GM19372 (cell line): Measurements from ENCODE around the gene WDFY4.

ENCODE experiments used
- ATAC-seq: cut with Tn5 transposase; IDR thresholded peaks from one replicate; pipeline ENCODE4 v1.9.1; 2021; ENCODE audit warnings: mild to moderate bottlenecking, low read depth, moderate library complexity; ENCODE audit not compliant: unreplicated experiment

The WDFY4 gene

DNA sequence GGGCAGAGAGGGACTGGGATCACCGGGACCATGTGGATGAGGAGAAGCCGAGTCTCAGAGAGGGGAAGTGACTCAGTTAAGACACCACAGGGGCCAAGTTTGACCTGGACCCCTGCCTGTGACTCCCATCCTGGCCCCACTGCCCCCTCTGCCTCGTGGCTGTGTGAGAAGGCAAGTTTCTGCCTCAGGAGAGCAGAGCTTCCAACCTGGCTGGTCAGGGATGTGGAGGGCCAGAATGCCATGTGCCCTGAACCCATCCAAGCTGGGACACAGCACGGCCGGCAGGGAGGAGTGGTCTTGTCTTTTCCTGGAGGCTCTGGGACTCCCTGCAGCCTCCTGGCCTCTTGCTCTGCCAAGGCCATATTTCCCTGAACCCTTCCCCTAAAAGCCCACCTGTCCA lies 19.5 kb downstream of the WDFY4 start:
- ATAC-seq: no peak

DNA sequence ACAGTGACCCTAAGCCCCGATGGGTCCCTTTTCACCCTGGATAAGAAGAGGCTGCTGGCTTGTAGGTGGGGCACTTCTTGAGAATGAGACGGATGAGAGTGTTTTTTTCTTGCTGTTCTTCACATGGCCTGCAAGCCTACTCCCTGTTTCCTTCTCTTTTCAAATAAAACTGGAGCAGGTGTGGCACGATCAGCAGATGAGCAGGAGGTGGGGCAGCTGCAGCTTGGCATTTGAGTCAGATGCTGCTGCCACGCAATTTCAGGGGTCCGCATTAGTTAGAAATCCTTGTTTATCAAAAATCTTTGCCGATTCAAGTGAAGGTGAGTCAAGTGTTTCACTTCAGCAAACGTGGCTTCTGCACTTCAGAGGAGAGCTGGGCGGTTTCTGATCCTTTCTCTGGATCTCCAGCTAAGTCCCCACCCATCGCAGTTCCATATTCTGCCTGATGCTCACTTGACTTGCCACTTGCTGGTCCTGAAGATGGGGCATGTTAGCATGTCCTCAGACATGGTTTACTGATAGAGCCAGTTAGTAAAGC lies 20.8 kb downstream of the WDFY4 start:
- no peak for ATAC-seq

DNA sequence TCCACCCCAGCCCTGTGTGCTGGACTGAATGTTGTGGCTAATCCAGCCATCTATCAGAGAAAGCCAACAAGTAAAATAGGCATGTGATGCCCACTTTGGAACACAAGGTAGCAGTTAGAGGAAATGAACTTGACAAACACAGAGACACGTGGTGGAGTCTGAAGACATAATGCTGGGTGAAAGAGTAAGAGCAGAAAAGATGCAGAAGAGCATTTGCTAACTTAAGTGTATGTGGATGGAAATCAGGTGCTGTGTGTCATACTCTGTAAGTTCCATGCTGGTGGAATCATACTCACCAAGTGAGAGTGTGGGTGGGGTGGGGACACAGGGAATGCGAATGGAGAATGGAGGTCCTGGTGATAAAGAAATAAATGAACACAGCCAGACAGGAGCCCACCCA lies 22.8 kb downstream of the WDFY4 start:
- ATAC-seq: no peak

DNA sequence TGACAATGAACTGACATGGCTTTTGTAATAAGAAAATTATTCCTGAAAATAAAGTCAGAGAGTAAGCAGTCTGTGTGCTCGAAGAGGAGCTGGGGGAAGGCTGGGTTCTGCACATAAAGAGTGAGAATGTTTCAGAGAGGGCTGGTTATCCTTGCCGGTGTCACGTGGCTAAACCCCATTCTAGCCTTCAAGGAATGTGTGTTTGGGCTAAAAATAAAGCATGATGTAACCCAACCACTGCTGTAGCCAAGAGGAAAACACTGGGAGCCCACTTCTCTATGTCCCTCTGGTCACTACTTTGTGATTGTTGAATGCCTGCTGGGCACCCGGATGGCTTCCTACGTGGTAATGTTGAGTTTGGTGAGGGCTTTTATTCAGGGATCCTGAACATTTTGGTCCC lies 23.5 kb downstream of the WDFY4 start:
- no peak for ATAC-seq

DNA sequence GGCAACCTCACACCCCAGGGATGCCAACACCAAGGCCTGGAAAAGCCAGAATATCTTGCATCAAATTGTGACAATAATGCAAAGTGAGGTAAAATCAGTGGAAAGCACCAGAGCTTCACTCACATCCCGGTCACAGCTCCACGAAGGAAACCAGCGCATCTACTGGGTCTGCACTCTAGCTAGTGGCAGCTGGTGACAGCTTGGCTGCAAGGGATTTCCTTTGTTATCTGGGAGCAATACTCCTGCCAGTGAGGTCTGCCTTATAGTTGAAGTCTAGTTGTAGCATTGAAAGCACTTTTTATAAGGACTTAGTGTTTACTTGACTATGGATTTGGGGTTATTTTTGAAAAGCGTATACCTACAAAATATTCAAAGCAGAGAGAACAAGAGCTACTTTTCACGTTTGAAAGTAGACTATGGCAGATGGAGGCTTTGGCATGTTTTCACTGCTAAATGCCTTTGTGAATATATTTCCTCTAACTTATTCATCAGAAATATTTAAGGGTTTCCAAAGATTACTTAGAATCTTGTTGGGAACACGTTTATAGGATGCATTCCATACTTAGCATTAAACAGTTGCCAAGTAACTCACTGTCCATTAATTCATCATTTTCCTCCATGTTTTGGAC lies 26.1 kb downstream of the WDFY4 start:
- no peak for ATAC-seq

DNA sequence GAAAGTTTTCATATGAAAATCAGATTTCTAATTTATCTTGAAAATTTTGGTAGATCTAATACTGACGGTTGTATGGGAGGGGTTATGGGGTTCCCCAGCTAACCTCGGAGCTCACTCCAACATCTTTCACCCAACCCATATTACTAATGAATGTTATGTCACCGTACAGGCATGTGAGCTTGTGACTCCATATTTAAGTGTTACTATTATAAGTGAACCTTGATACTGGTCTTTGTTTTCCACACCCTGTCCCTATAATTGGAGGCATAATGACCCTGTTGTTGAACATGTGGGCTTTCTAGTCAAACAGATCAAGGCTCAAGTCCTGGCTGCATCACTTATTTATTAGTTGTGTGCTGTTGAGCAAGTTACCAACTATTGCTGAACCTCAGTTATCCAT lies 27.2 kb downstream of the WDFY4 start:
- no peak for ATAC-seq

DNA sequence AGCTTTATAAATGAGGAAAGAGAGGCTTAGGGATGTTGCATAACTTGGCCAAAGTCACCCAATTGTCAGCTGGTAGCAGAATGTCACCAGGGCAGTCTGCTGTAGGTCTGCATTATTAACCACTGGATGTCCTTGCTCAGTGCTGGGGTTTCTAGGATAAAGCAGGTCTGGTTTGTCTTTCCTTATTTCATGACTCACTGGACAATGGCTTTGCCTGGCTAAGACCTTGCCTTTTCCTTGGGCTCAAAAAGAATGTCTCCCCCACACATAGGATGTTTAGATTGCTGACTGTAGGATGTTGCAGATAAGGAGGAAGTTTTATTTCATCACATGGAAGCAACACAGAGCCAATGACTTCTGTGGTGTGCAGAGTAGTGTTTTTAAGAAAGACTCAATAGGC lies 29.4 kb downstream of the WDFY4 start:
- ATAC-seq: no peak

DNA sequence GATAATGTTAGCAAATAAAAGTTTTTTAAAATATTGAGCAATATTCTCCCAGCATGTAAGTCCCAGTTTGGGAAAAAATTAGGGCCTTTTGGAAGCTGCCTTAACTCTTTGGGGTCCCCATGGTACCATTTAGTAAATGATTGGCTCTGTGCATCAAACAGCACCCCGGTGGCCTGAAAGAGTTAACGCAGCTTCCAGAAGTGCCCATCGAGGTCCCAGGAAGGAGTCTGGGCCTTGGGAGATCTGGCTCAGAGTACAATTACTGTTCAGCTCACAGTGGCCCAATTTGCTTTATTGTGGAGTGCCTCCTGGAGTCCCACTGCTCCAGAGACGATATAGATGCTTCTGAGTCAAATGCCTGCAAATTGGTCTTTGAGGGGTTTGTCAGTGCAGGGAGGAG lies 31.7 kb downstream of the WDFY4 start:
- ATAC-seq: no peak

DNA sequence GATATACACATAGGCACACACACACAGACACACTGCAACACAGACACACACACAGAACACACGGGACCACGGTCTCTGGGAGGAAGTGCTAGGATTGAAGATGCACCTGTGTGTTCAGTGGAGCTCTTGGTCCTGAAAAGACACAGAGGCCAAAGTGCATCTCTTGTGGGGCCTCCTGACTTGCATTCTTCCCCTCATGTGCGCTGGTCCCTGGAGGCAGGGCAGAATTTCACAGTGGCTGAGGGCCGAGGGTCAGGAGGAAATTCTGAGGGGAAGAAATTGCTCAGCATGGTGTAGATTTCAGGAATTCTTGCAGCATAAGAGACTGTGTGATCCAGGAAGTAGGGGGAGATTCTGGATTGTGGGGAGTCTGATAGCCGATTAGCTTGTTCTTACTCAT lies 35.9 kb downstream of the WDFY4 start:
- ATAC-seq: no peak

DNA sequence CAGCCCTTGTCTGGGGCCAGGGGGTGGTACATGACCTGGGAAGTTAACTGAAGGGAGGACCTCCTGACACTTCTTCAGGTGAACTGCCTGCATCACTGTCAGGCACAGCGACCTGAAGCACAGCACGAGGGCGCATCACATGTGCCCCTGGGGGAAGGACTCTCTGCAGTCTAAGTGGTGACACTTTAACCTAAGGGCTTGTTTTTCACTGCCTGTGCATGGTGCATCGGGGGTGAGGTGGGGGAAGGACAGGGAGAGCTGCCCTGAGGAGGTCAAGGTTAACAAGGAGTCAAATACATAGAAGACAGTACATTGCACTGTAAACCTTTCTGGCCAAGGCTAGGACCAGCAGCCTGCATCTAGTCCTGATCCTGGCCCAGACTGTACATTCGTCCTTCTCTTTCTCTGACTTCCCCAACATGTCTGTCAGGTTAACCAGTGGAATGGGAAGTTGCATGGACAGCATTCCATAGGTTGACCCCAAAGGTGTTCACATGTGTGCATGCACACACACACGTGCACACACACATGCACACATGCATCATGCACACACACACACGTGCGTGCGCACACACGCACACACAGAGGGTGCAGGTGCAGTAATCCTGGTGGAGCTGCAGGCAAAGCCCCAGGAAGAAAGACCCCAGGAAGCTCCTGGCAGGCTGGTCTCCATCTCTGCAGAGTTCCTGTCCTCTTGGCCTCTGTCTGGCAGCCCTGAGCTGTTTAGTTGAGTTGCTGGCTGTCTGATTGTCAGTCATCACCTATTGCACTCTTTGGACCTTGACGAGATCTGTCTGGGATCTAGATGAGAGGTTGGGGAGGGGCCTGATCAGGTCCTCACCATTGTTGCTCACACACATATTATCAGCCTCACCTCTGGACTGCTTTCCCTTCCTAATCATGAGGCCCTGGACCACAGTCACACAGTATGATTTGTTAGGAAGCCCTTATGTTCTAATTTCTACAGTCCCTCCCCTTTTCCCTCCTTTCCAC lies 37.8 kb downstream of the WDFY4 start:
- no peak for ATAC-seq

DNA sequence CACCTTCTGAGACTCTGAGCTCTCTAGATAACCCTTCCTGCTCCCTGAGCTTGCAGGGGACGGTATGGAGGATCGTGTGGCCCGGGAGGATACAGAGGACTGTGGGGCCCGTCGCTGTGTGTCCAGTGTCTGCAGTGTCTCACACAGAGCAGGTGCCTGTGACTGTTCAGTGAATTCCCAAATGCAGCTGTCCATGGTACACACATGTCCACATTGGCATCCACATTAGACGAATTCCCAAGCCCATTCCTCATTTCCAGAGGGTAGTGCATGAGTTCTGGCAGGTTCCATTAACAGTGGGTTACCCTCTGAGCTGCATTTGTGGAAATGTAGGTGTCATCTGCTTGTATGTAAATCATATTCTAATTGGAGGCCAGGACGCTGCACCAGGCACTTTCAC lies 39.5 kb downstream of the WDFY4 start:
- ATAC-seq: no peak

DNA sequence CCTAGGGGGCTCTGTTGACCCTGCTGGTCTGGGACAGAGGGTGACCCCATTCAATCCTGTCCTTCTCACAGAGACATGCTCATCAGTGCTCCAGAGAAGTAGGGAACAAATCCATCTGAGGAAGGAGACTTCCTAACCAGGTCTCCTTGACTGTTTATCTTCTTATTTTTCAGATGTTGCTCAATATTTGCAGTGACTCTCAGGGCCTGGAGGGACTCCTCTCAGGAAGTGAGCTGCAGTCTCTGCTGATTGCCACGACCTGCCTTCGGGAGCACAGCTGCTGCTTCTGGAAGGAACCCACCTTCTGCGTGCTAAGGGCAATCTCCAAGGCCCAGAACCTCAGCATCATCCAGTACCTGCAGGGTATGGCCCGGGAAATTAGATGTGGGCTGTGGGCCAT lies 41.0 kb downstream of the WDFY4 start:
- ATAC-seq: no peak

DNA sequence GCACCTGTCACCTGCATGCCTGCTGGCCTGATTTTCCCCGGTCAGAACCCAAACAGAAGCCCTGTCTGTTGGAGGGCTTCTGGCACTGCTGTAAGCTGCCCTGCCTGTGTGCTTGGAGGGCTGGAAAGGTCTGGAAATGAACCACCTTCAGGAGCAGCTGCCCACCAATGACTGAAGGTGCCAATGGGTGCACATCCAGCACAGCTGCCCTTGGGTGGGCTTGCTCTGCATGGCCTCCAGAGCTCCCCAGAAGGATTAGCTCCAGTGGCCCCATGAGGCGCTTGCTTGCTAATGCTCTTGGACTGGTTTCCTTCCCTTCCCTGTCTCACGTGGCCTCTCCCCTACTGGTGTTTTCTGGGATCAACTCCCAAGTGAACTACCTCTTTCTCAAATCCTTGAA lies 43.2 kb downstream of the WDFY4 start:
- ATAC-seq: no peak

DNA sequence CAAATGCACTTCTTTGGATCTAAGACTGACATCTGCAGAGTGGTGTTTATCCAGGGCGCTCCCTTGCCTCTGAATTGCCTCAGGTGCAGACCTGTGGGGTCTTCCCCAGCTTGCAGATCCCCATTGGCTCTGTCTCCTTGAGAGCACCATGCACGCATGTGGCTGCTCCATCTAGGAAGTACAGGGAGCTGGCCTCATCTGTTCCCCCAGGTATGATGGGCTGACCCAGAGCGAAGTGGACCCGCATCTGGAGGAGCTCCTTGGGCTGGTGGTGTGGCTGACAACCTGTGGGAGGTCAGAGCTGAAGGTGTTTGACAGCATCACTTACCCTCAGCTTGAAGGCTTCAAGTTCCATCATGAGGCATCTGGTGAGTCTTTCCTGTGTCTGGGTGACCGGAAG lies 44.5 kb downstream of the WDFY4 start:
- ATAC-seq: no peak

DNA sequence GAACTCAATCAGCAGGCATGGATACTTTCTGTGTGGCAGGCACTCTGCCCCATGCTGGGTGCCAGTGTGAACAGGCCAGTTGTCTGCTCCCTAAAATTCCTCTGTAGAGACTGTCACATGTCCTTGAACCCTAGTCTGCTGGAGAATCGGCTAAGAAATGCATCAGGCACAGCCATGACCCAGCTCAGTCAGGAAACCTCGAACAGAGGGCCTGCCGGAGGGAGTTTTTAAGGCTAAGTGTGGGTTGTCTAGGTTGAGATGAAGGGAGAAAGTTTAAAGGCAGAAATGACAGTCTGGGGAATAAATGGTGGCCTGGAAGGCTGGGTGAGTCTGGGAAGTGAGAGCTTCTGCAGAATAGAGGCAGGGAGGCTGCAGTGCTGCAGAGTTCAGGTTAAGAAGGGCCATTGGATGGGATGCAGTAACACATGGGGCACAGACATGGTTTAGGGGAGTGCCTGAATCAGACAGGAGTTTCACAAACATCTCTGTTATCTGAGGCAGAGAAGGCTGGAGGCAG lies 45.3 kb downstream of the WDFY4 start:
- ATAC-seq: no peak

DNA sequence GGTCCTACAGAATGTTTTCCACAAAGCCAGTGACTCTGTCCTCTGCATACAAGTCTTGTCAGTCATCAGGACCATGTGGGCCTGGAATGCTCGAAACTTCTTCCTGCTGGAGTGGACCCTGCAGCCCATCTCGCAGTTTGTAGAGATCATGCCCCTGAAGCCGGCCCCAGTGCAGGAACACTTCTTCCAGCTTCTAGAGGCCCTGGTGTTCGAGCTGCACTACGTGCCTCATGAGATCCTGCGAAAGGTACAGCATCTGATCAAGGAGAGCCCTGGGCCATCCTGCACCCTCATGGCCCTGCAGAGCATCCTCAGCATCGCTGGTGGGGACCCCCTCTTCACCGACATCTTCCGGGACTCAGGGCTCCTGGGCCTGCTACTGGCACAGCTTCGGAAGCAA lies 46.5 kb downstream of the WDFY4 start:
- no peak for ATAC-seq

DNA sequence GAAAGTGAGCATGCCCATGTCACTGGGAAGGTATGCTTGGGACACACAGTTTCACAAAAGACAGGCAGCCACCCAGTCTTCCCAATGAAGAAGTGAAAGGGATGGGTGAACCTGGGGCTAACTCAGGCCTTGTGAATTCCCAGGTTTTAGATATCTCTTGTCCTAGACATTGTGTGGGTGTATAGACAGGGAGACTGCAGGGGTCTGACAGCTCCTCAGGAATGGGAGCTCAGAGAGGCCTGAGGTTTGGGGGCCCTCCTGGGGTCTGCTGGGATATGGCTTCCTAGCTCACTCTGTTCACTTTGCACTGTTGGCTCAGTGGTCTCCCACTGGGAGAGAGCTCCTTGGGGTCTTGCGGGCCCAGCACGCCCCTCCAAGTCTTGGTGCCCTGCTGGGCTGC lies 47.0 kb downstream of the WDFY4 start:
- ATAC-seq: no peak

DNA sequence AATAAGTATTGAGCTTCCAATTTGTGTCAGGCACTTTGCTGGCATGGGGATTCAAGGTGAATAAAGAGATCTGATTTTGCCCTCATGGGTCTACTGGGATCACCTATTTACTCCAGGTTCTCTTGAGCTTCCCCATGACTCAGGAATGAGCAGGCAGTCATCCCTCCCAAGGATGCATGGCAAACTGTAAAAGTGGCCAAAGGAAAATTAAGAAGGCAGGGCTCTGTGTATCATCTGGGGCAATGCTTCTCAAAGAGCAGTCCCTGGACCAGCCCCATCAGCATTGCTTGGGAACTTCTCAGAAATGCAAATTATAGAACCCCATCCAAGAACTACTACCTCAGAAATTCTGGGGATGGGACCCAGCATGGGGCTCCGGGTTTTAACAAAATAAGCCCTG lies 48.7 kb downstream of the WDFY4 start:
- ATAC-seq: no peak

DNA sequence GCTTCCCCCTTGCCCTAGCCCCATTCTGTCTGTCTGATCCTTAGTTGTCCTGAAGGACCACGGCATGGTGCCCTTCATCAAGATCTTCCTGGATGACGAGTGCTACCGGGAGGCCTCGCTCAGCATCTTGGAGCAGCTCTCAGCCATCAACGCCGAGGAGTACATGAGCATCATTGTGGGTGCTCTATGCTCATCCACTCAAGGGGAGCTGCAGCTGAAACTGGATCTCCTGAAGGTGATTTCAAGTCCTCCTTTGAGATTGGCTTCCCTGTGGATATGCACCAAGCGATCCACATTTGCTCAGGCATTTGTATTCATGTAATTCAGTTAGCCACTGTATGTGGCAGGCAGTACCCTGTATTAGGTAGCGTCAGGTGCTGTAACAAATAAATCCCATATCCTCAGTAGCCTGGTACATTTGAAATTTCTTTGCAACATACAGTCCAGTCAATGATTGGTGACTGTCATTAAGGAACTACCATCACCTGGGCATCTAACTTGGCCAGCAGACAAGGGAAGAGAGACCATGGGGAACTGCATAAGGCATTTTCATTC lies 51.2 kb downstream of the WDFY4 start:
- ATAC-seq: no peak

DNA sequence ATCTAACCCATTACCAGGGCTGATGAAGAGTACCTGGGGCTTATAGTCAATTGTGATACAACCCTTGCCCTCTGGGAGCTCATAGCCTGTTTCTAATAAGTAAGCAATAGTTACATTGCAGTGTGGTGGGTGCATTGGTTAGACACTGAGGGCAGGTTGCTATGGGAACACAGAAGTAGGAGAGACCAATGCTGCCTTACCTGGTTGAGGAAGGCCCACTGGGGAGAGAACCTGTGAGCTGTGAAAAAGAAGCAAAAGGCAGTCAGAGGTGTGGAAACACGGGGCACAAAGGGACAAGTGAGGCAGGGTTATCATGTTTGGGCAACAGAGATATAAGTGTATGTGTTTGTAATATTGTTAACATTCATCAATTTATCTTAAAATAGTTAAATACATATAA lies 51.9 kb downstream of the WDFY4 start:
- ATAC-seq: no peak

DNA sequence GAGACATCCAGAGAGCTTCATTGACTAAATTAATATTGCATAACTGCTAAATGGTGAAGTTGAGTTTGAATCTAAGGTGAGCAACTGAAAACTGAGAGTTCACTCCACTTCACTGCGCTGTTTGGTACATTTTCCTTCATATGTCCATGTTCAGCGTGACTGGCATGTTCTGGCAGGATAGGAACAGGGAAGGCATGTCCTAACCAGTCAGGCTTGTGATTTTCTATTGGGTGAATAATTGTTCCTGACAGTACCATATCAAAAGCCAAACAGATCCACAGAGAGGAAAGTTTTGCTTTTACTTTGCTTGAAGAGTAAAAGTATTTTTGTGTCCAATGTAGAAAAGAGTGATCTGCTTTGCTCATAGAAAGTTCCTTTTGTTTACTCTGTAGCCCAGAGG lies 53.2 kb downstream of the WDFY4 start:
- no peak for ATAC-seq
